Mucosa of stomach (tissue), 1 donor: ENCODE results near the gene FLRT2.

Source experiments
- H3K27me3 ChIP-seq: one replicate; pipeline ENCODE4 v1.7.0; 2013; ENCODE audit warnings: mild to moderate bottlenecking, low read length; ENCODE audit not compliant: control insufficient read depth, insufficient read depth
- H3K36me3 ChIP-seq: one replicate; pipeline ENCODE4 v1.7.0; 2013; ENCODE audit warnings: low read length; ENCODE audit not compliant: control insufficient read depth, insufficient read depth
- H3K4me1 ChIP-seq: one replicate; pipeline ENCODE4 v1.7.0; 2013; ENCODE audit warnings: mild to moderate bottlenecking, low read length; ENCODE audit not compliant: control insufficient read depth, insufficient read depth
- H3K4me3 ChIP-seq: one replicate; pipeline ENCODE4 v1.7.0; 2013; ENCODE audit warnings: low read length
- H3K9ac ChIP-seq: one replicate; pipeline ENCODE4 v1.7.0; 2013; ENCODE audit warnings: mild to moderate bottlenecking, low read length, moderate library complexity
- H3K9me3 ChIP-seq: one replicate; pipeline ENCODE4 v1.7.0; 2013; ENCODE audit warnings: mild to moderate bottlenecking, low read length, moderate library complexity; ENCODE audit not compliant: control insufficient read depth
- donor health status: Pancreatic carcinoma.

FLRT2 gene

DNA sequence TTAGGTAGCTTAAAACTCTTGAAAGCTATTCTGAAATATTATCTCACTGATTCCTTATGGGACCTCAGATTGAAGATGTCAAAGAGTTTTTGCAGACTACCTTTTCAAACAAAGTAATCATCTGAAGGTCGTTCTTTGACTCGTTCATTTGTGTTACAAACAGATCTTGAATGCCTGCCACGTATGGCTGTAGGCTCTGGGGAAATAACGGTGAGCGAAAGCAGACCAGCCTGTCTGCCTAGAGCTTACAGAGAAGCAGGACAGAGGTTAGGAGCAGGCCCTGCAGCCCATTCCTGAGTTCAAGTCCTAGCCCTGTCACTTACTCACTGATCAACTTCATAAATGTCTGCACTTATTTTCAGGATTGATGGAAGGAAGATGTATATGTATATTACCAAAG, 83.6 kb downstream of the FLRT2 start:
- Histone ChIP-seq H3K36me3 (no peaks in the 10 kb centered on the region), H3K4me1 (no peaks in the 10 kb centered on the region), H3K27me3 (no peaks in the 10 kb centered on the region), H3K4me3 (no peak overlapping the region), H3K9ac (no peak overlapping the region), H3K9me3 (no peaks in the 10 kb centered on the region)

GRCh38 chr14:85616386-85616885, 86.5 kb downstream of the FLRT2 start:
- H3K4me3 ChIP-seq: no peak overlapping the region
- H3K27me3 ChIP-seq: no peaks in the 10 kb centered on the region

GRCh38 chr14:85616886-85617285, 86.9 kb downstream of the FLRT2 start:
- no peaks in the 10 kb centered on the region for H3K36me3 ChIP-seq
- H3K9me3 ChIP-seq: no peaks in the 10 kb centered on the region
- no peaks in the 10 kb centered on the region for H3K27me3 ChIP-seq
- H3K9ac ChIP-seq: no peak overlapping the region
- H3K4me1 ChIP-seq: no peaks in the 10 kb centered on the region
- H3K4me3 ChIP-seq: no peak overlapping the region

More at GRCh38 chr14:85616386-85616885, 86.5 kb downstream of the FLRT2 start:
- H3K4me1 ChIP-seq: no peaks in the 10 kb centered on the region
- no peaks in the 10 kb centered on the region for H3K36me3 ChIP-seq
- H3K9me3 ChIP-seq: no peaks in the 10 kb centered on the region
- H3K9ac ChIP-seq: no peak overlapping the region

DNA sequence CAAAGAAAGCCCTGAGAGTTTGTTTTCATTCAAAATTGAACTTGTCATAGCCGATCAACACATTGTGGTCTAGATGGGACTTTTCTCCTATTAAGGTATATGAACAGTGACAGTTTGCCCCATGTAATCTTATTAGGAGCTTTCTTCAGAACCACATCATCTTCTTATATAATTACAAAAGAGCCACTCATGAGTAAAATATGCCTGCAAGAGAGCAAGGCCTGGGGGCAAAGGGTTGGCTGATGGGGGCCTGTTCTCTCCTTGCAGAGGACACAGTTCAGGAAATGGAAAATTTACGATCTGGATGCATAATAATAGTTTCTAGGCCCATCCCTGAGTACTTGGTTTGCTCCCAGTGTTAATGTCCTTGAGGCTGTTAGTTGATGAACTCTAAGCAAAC, 87.8 kb downstream of the FLRT2 start:
- Histone ChIP-seq H3K4me3 (no peak overlapping the region), H3K9me3 (no peaks in the 10 kb centered on the region), H3K9ac (no peak overlapping the region), H3K27me3 (no peaks in the 10 kb centered on the region), H3K36me3 (no peaks in the 10 kb centered on the region), H3K4me1 (no peaks in the 10 kb centered on the region)

DNA sequence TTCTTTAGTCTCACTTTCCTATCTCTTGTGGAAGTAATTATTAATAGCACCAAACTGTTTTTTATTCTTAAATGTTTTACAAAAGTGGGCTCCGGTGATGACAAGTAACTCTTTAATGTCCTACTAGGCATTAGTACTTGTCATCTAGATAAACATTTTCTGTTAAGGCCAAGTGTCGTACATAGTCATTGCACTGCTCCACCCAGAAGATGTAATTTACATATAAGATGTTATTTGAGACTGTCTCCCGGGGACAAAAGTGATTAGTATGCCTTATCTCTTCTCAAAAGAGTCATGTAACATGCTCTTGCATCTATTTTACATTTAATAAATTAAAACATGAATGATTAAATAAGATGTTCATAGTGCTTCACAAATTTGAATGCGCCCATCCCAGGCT, 88.4 kb downstream of the FLRT2 start:
- no peak overlapping the region for H3K4me3 ChIP-seq
- H3K9ac ChIP-seq: no peak overlapping the region
- H3K4me1 ChIP-seq: no peaks in the 10 kb centered on the region
- no peaks in the 10 kb centered on the region for H3K36me3 ChIP-seq
- H3K27me3 ChIP-seq: no peaks in the 10 kb centered on the region
- no peaks in the 10 kb centered on the region for H3K9me3 ChIP-seq

DNA sequence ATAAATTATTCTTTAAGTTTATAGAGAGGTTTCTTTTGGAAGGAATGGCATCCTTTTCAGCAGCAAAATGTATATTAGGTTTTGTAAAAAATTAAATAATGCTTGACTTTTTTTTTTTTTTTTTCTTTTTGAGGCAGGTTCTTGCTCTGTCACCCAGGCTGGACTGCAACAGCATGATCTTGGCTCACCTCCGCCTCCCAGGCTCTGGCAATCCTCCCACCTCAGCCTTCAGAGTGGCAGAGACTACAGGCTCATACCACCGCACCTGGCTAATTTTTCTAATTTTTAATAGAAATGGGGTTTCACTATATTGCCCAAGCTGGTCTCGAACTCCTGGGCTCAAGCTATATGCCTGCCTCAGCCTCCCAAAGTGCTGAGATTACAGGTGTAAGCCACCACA, 89.0 kb downstream of the FLRT2 start:
- no peak overlapping the region for H3K9ac ChIP-seq
- no peaks in the 10 kb centered on the region for H3K27me3 ChIP-seq
- H3K4me3 ChIP-seq: no peak overlapping the region
- H3K9me3 ChIP-seq: no peaks in the 10 kb centered on the region
- H3K4me1 ChIP-seq: no peaks in the 10 kb centered on the region
- H3K36me3 ChIP-seq: no peaks in the 10 kb centered on the region

GRCh38 chr14:85619851-85620250, 89.9 kb downstream of the FLRT2 start:
- no peaks in the 10 kb centered on the region for H3K9me3 ChIP-seq
- no peaks in the 10 kb centered on the region for H3K27me3 ChIP-seq
- H3K4me1 ChIP-seq: no peaks in the 10 kb centered on the region
- no peaks in the 10 kb centered on the region for H3K36me3 ChIP-seq
- H3K9ac ChIP-seq: no peak overlapping the region
- H3K4me3 ChIP-seq: no peak overlapping the region

- Histone ChIP-seq H3K9ac (no peak overlapping the region), H3K4me3 (no peak overlapping the region), H3K4me1 (no peaks in the 10 kb centered on the region), H3K9me3 (no peaks in the 10 kb centered on the region), H3K27me3 (no peaks in the 10 kb centered on the region), H3K36me3 (no peaks in the 10 kb centered on the region)
Observed at GRCh38 chr14:85620947-85621346, 91.0 kb downstream of the FLRT2 start.

- H3K9me3 ChIP-seq: no peaks in the 10 kb centered on the region
- no peaks in the 10 kb centered on the region for H3K4me1 ChIP-seq
- no peaks in the 10 kb centered on the region for H3K27me3 ChIP-seq
- H3K9ac ChIP-seq: no peak overlapping the region
- H3K36me3 ChIP-seq: no peaks in the 10 kb centered on the region
- no peak overlapping the region for H3K4me3 ChIP-seq
Observed at GRCh38 chr14:85622106-85622505, 92.2 kb downstream of the FLRT2 start.

GRCh38 chr14:85622986-85623685, 93.2 kb downstream of the FLRT2 start:
- Histone ChIP-seq H3K9me3 (no peaks in the 10 kb centered on the region), H3K4me3 (no peak overlapping the region), H3K9ac (no peak overlapping the region), H3K36me3 (no peaks in the 10 kb centered on the region), H3K4me1 (no peaks in the 10 kb centered on the region), H3K27me3 (no peaks in the 10 kb centered on the region)

DNA sequence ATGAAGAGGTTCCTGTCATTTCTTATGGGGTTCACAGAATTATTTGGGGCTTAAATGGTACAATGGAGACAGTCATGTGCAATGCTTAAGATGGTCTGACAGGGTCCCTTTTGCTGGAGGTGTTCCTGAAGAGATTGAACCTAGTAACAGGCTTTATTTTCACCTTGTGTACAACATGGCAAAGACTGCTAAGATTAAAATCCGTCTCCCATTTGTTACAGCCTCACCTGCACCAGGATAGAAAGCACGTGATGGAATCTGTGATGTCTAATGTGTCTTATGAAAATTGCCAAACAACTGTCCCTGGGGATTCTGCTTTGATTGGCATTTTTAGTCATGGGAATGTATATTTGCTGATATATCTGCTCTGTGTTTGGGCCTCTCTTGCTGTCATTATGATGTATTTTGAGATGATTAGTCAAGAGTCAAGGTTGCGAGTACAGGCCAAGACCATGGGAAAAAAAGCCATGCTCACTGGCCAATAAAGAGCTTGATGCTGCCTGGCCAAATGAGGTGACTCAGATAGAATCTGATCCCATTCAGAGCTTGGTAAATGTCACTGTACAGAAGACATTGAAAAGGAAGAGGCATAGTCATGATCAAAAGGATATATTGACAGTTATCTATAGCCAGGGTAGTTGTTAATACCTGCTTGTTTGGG, 96.1 kb downstream of the FLRT2 start:
- Histone ChIP-seq H3K4me1 (no peaks in the 10 kb centered on the region), H3K36me3 (no peaks in the 10 kb centered on the region), H3K9me3 (no peaks in the 10 kb centered on the region), H3K9ac (no peak overlapping the region), H3K4me3 (no peak overlapping the region), H3K27me3 (no peaks in the 10 kb centered on the region)

DNA sequence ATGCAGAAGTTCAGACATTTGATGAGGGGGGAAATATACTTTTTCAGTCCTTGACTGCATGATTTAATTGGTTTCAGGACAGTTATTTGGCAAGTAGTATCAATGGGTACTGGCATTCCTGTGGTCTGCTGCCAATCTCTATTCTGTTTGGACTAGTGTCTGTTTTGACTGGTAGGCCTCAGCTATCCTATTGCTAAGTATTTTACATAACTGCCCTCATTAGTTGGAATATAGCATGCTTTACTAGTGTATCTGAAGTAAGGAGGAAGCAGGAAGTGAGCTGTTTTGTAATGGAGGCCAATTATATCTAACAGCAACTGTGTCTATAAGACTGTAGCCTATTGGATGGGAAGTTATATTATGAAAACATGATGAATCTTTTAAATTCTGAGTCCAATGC, 104.3 kb downstream of the FLRT2 start:
- no peak overlapping the region for H3K9ac ChIP-seq

More for the DNA sequence above, 104.3 kb downstream of the FLRT2 start:
- H3K9me3 ChIP-seq: no peaks in the 10 kb centered on the region
- H3K4me3 ChIP-seq: no peak overlapping the region
- H3K4me1 ChIP-seq: no peaks in the 10 kb centered on the region
- H3K36me3 ChIP-seq: no peaks in the 10 kb centered on the region
- no peaks in the 10 kb centered on the region for H3K27me3 ChIP-seq
